GM21717 (cell line): ENCODE measurements around the gene SATB2.

Source experiments
- ATAC-seq: cut with Tn5 transposase; IDR thresholded peaks from one replicate; pipeline ENCODE4 v1.9.1; 2021; ENCODE audit warnings: mild to moderate bottlenecking, moderate library complexity; ENCODE audit not compliant: unreplicated experiment

The SATB2 gene

DNA sequence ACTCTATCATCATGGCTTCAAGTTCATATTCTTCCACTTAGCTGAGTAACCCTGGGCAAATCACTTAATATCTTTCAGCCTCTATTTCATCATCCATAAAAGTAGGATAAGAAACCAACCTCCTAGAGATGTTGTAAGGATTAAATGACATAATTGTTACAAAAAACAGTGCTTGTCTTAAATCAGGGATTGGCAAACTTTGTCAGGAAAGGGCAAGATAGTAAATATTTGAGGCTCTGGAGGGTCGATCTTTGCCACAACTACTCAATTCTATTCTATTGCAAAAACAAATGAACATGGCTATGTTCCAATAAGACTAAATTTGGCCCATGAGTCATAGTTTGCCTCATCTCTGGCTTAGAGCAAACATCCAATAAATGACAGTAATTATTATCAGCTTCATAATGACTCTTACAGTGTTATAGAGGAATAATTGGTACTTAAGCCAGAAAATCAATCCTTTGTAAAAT lies 184.7 kb downstream of the SATB2 start:
- ATAC-seq, result no peak

DNA sequence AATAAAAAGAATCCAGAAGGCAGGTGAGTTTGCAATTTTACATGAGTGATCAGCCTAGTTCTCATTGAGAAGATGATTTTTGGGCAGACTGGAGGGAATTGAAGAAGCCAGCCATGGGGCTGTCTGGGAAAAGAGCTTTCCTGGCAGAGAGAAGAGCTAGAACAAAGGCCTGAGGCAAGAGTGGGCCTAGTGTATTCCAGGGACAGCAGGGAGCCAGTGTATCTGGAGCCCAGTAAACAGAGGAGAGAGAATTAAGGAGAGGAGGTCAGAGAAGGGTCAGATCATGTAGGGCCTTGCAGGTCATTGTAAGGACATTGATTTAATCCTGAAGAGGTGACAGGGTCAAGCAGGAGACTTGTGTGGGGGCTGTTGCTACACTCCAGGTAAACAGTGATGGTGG lies 195.8 kb downstream of the SATB2 start:
- no peak for ATAC-seq

DNA sequence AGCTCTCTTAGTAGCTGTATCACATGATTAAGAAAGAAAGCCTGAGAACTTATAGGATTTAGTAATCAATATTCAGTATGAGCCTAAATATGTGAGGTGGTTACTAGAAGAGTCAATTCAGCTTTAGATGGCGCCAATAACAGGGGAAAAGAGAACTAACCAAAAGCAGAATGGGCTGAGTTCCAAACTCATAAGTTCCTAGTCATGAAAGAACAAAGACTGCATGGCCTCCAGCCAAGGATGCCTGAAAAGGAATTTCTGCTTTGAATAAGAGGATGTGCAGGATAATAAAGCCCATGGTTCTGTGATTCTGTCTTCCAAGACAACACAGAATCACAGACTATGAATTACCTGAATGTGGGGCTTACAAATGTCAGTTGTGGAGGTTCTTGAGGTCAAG lies 196.5 kb downstream of the SATB2 start:
- ATAC-seq, result no peak

DNA sequence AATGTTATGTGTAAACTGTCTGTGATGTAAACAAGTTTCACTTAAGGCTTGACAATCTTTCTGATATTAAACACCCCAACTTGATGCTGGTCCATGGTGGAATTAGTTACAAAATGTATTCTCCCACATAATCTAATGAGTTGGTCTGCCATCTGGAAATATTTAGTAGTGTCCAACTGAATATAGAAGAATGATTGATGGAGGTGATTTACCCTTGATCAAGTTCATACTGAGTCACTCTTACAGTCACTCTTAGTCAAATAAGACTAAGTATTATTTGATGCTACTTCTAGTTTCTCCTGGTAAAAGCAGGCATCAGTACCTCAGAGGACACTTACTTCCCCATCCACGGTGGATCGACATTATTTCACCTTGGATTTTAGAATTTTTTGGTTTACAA lies 198.1 kb downstream of the SATB2 start:
- ATAC-seq, result no peak

DNA sequence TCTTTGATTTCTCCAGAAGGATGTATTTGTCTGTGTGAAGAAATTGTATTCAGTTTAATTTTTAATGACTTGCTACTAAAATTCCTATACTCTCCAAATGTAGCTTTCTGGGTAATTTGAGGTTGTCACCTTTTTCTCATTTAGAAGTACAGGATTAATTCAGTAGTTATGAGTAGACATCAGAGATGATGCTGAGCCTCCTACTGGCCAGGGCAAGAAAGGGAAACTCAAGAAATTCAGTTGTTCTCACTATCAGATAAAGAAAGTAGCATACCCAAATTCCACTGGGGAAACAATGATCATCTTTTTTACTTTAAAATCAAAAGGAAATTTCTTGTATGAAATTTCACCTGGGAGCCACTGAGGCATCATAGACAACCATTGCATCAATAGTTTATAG lies 199.4 kb downstream of the SATB2 start:
- no peak for ATAC-seq

DNA sequence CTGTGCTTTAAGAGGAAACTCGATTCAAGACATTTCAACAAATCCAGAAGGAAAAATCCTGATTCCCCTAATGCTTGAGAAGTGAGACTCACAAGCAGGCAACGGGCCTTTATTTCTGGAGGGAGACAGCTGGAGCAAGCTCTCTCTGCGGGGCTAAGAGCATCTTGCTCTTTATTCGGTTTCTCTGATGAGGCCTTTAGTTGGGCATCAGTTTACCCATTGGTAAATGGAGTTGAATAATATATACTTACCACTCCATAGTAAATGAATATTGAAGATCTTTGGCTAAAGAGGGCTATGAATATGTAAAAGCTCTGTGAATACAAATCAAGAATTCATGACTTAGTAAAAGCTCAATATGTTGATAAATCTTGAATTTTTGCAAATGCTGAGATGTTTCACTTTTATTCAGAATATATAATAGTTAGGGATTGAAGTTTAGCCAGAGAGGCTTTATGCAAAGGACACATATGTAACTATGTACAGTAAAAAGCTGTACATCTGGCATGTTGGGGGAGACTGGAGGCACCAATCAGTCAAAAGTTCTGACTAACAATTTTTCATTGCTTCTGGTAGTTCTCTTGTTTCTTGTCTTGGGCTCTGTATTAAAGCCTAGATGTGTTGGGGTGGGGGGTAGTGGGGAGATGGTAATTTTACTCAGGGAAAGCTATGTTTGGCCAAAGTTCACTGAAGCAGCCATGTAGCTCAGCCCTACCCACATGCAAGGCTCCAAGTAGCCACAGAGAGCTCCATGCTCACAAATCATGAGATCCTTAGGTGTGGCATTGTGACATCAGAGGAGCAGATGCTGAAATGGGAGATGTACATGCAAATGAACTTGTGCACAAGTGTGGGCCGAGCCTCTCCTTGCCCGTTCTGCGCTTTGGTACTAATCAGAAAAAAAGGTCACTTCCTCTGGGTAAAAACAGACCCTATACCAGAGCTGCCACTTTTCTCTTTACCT lies 200.2 kb downstream of the SATB2 start:
- no peak for ATAC-seq

DNA sequence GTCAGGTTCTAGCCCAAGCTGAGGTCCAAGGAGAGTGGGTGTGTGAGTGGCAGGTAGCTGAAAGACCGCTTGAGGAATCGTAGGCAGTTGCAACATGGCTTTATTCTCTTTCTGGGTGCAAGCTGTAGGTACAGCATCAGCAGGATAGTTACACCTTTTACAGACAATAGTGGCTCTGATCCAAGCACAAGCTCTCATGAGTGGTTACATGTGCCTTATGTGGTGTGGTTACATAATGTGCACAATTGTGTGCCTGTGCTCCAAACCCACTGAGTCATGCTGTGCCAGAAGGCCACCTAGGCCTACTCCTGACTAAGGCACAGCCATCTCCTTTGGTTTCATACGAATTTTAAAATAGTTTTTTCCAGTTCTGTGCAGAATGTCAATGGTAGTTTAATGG lies 227.6 kb downstream of the SATB2 start:
- no peak for ATAC-seq

DNA sequence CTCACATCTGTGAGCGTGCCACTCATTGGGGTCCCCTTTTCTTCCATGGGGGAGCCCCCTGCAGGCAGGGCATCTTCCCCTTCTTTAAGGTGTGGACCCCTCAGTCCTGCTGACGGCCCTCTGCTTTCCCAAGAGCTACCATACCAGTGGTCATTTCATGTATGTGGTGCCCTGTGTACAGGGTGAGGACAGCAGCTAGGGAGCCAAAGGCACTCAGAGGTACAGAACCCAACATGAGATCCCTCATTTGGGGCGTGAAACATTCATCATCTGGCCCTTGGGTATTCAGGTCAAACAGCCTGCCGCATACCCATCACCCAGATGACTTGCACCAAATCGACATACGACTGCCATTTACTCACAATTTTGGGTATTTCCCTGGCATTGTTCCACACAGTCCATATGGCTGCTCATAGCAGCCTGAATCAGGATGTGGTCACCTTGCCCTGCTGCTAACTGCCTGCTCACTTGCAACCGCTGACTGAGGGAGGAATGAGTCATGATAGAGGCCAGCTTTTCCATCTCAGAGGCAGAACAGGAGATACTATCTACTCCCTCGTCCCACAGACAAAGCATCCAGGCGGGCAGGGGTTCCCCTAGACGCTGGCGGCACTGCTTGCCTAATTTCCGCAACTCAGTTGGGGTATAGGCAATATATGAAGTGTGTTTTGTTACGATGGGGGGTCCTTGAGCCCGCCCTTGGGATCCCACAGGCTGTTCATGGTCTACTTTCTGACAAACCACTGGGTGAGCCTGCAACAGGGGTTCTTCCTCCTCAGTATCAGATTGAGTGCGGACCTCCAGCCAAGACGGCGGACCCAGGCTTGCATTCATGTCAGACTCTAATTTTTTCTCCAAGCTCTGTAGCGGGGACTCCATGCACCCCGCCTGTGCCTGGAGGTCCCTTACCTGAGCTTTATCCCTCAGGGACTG lies 228.6 kb downstream of the SATB2 start:
- peak; percentile 94 for ATAC-seq

DNA sequence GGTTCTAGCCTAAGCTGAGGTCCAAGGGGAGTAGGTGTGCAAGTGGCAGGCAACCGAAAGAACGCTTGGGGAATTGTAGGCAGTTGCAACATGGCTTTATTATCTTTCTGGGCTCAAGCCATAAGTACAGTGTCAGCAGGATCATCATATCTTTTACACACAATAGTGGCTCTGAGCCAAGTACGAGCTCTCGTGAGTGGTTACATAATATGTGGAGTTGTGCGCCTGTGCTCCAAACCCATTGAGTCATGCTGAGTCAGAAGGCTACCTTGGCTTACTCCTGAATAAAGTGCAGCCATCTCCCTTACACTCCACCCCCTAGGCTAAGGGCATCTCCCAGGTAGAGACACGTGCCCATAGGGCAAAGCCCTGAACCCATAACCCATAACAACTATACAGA lies 233.9 kb downstream of the SATB2 start:
- ATAC-seq, result no peak

DNA sequence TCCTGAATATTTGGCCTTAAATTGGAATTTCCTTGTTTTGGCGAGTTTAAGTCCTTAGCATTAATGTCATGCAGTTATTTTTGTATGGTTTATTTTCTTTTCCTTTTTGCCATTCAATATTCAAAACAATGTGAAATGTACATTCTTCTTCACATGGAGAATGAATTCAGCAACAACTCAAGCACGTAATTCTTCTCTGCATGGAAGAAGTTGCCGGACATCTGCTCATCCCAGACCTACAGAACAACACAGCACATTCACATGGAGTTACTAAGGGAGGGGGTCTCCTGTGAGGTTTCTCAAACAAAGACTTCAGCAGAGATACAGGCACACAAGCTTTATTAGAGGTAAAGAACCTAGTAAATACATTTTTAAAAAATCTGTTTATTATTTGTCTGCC lies 236.8 kb downstream of the SATB2 start:
- no peak for ATAC-seq

DNA sequence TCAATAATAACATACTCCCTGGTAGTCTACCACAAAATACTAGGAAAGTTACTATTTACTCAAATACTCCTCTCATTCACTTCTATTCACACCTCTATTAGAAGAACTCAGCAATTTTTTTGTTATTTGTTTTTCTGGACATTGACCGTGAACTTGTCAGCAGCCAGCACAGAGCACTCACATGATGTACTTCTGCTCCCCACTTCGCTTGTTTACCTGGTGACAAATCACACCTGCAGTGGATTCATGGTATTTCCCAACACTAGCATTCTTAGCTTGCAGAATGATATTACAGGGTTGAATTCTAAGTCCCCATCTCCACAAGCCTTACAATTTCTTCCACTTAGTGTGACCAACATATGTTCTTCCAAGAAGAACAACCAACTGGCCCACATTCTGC lies 238.2 kb downstream of the SATB2 start:
- ATAC-seq, result no peak
